CD4-positive, alpha-beta T cell treated with Interleukin-6 at 100 ng/mL for 8 hours (primary cell): ENCODE measurements around the gene RAB20.
"Not testable (repeated sequence)": the region's sequence is repeated elsewhere in the genome, so short reads cannot be mapped to it uniquely, and the experiment has no call there.

Source experiments
- DNase-seq: peaks from one replicate; pipeline ENCODE4 v3.0.0-alpha.2; 2020; ENCODE audit warnings: mixed read lengths, low spot score

Gene RAB20

GRCh38 chr13:110575322-110576069, 14.0 kb upstream of the RAB20 start:
- no peak for DNase-seq

GRCh38 chr13:110574161-110574560, 12.6 kb upstream of the RAB20 start:
- no peak for DNase-seq

GRCh38 chr13:110572778-110573118, 11.2 kb upstream of the RAB20 start:
- DNase-seq: no peak

GRCh38 chr13:110571896-110572777, 10.6 kb upstream of the RAB20 start:
- DNase-seq: no peak

GRCh38 chr13:110570886-110571285, 9.4 kb upstream of the RAB20 start:
- no peak for DNase-seq

- DNase-seq: not testable (repeated sequence)
These were observed 8.4 kb upstream of the RAB20 start for GRCh38 chr13:110569962-110570361.

GRCh38 chr13:110568612-110569011, 7.1 kb upstream of the RAB20 start:
- no peak for DNase-seq

- no peak for DNase-seq
These were observed 4.6 kb upstream of the RAB20 start for GRCh38 chr13:110566171-110566570.

- DNase-seq: no peak
These were observed 3.8 kb upstream of the RAB20 start for GRCh38 chr13:110565296-110565695.

- DNase-seq: no peak
These were observed 3.0 kb upstream of the RAB20 start for GRCh38 chr13:110564472-110564985.

GRCh38 chr13:110563463-110563774, 1.9 kb upstream of the RAB20 start:
- DNase-seq: no peak

GRCh38 chr13:110562696-110563462, 1.4 kb upstream of the RAB20 start:
- no peak for DNase-seq

GRCh38 chr13:110562036-110562597, 595 bp upstream of the RAB20 start:
- DNase-seq: no peak

GRCh38 chr13:110560601-110561343, 750 bp downstream of the RAB20 start:
- DNase-seq: no peak

GRCh38 chr13:110559986-110560385, 1.5 kb downstream of the RAB20 start:
- DNase-seq: no peak

- no peak for DNase-seq
These were observed 2.0 kb downstream of the RAB20 start for GRCh38 chr13:110559429-110559943.

- DNase-seq: no peak
These were observed 3.8 kb downstream of the RAB20 start for GRCh38 chr13:110557610-110558305.

- DNase-seq: no peak
These were observed 4.4 kb downstream of the RAB20 start for GRCh38 chr13:110557082-110557481.

- no peak for DNase-seq
These were observed 5.3 kb downstream of the RAB20 start for GRCh38 chr13:110556224-110556606.

GRCh38 chr13:110555601-110556223, 5.8 kb downstream of the RAB20 start:
- DNase-seq: no peak
